Cardiac ventricle fibroblast (primary cell): Measurements from ENCODE around the gene TNFAIP8L2. TPM values are rescaled to one million over a fixed set of nuclear protein-coding genes. Genes with fewer than 3 reads are reported as not detected.

Experiments used
- total RNA-seq: library from RNA; depleted of rRNA; stranded (reverse); fragments of >200 nt; gene quantifications from 2 replicates; pipeline ENCODE4 v1.2.3, GENCODE V29; 2015

The TNFAIP8L2 gene
- total RNA-seq, result 0.19 TPM in 1 of 2 replicates, not detected in the other

DNA sequence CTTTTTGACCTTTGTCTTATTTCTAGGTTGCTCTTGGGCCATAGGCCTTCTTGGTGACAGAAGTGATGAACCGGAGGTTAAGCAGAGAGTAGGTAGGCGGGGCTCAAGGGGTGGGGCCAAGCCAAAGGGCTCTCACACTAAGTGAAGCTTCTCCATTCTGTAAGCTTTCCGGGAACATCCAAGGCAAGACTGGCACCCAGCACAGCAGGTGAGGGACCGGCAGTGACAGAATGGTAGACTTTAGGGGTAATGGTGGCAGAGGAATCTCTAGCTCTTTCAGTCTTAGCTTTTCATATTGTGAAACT lies at the start of gene TNFAIP8L2:
TNFAIP8L2 (plus strand) TSS at position 135 of the 305 bp plus-strand sequence. CDS start 2,049 bp downstream, outside the sequence.

DNA sequence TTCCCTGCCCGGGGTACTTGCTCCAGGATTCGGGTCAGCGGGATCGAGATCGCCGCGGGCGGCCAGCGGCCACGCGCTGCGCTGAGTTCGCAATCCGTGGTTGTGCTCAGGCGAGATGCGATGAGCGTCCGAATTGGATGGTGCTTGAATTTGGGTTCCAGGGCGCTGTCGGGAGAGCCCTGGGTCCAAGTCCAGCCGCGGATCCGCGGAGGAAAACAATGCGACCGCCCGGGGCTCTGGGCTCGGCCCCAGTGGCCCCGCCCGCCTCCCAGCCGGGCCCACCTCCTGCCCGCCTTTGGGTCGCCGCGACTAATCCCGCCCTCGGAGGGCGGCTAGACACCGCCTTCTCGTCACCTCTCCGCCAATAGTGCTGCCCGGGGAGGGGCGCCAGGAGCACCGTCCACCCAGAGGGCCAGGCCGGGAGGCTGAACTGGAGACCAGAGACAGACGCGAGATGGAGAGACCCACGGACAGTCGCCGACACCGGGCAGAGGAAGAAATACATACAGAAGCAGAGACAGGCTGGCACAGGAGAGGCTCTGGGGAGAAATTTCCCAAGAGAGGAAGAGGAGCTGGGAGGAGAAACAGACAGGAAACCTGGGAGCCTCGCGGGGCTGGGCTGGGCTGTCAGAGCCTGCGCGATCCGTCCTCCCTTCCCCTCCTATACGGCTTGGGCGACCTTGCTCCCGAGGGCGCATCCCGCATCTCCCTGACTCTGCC lies 9.9 kb upstream of the TNFAIP8L2 start, which contains the start of gene SEMA6C:
SEMA6C (minus strand) TSS at position 220 of the 720 bp plus-strand sequence. CDS start 4,010 bp downstream, outside the sequence.

GRCh38 chr1:151165738-151166504 lies 9.5 kb downstream of the TNFAIP8L2 start, which contains the start of the genes LYSMD1 and SCNM1:
TSS of gene LYSMD1 (minus strand) at chr1:151165902. CDS start at chr1:151165258, 644 bp downstream.
TSS of gene SCNM1 (plus strand) at chr1:151166144. CDS start at chr1:151166153, 9 bp downstream.

GRCh38 chr1:151175863-151176262 lies 19.4 kb downstream of the TNFAIP8L2 start, which contains the start of gene TMOD4:
TSS of gene TMOD4 (minus strand) at chr1:151175981. CDS start at chr1:151174875, 1,106 bp downstream.

DNA sequence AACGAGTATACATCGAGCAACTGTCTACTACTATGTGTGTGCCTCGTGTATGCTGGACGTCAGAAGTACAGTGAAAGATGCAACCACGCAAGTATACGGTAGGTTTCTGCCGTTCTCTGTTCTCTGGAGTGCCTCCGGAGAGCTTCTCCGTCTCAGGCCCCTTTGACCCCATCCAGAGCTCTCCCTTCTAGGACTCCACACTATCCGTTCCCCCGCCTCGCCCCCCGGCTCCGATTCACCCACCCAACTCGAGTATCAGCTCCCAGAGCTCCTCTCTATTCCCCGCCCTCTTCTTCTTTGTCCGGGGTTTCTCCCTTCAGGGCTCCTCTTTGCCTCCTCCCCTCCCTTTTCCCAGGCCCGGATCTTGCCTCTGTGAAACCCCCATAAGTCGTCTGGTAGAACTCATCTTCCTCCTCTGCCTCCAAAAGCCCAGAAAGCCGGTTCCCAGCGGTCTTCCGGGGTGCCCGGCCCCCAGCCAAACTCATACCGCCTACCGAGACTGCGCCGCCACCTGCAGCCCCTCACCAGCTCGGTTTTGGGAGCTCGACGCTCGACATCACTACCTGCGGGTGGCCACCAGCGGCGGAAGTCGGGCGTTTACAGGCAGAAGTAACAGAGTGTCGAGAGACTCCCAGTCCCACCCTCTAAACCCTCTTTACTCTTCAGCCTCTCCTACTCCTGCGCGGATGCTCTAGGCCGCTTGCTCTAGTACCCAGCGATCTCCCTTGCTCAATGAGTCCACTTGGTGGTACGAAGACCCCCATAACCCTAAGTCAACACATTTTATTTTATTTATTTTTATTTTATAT lies 33.4 kb downstream of the TNFAIP8L2 start, which contains the start of gene VPS72:
VPS72 (minus strand) TSS at position 561 of the 809 bp plus-strand sequence; CDS start at position 485, 76 bp downstream.

DNA sequence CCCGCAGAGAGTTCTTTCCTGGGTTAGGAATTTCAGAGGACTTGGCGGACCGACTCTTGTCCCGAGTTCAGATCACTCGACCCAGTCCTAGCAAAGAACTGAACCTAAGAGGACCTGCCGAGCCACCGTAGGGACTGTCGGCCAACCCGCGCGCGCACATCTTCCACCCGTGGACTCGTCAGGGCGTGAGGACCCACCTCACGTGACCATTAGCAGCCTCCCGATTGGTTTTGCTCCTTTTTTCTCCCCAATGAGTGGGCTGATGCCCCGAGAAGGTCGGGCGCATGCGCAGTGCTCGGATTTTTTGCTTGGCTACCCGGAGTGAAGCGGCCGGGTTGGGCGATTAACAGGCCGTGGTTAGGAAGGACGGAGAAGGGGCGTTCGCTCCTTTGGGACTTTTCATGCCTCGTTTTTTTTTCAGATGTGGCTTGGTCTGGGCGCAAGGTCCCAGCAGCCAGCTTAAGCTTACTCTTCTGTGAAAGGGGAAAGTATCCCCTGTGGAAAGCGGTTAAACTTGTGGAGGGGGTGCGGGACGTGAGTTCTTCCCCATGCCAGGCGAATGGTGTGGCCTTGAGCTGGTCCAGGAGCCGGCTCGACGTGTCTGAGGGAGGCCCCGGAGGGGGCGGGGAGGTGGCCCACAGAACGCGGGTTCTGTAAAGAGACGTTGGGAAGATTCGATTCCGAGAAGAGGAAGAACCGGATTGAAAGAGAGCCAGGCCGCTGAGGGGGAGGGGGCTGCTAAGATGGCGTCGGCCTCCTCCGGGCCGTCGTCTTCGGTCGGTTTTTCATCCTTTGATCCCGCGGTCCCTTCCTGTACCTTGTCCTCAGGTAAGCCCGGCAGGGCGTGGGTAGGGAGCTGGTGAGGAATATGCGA lies 42.0 kb downstream of the TNFAIP8L2 start, which contains the start of gene PIP5K1A:
PIP5K1A (plus strand) TSS at position 299 of the 874 bp plus-strand sequence; CDS start at position 744, 445 bp downstream.

Other genes starting within 250 kb of the TNFAIP8L2 start
- 18.0 and 18.8 TPM in 2 replicates for gene SETDB1, start 230.3 kb upstream of the TNFAIP8L2 start, total RNA-seq
- gene CERS2, start 181.8 kb upstream of the TNFAIP8L2 start, total RNA-seq, result 67.4 and 84.2 TPM in 2 replicates
- not detected in 2 replicates for gene ANXA9, start 174.4 kb upstream of the TNFAIP8L2 start, total RNA-seq
- gene MINDY1, start 149.7 kb upstream of the TNFAIP8L2 start, total RNA-seq, result 9.0 and 9.6 TPM in 2 replicates
- 10.6 and 11.8 TPM in 2 replicates for gene PRUNE1, start 148.2 kb upstream of the TNFAIP8L2 start, total RNA-seq
- gene BNIPL, start 120.1 kb upstream of the TNFAIP8L2 start, total RNA-seq, result 0.06 TPM in 1 of 2 replicates, not detected in the other
- 3.4 and 4.8 TPM in 2 replicates for gene C1orf56, start 108.9 kb upstream of the TNFAIP8L2 start, total RNA-seq
- gene CDC42SE1, start 97.0 kb upstream of the TNFAIP8L2 start, total RNA-seq, result 22.7 and 26.0 TPM in 2 replicates
- gene MLLT11, start 96.3 kb upstream of the TNFAIP8L2 start, total RNA-seq, result 0.93 and 0.94 TPM in 2 replicates
- gene GABPB2, start 85.9 kb upstream of the TNFAIP8L2 start, total RNA-seq, result 8.0 and 15.6 TPM in 2 replicates
- gene SEMA6C, start 10.0 kb upstream of the TNFAIP8L2 start, total RNA-seq, result 2.8 and 4.1 TPM in 2 replicates
- 6.7 and 11.6 TPM in 2 replicates for gene LYSMD1, start 9.3 kb downstream of the TNFAIP8L2 start, total RNA-seq
- gene SCNM1, start 9.5 kb downstream of the TNFAIP8L2 start, total RNA-seq, result 21.6 and 25.7 TPM in 2 replicates
- 1.1 TPM in 1 of 2 replicates, not detected in the other for gene TMOD4, start 19.3 kb downstream of the TNFAIP8L2 start, total RNA-seq
- gene VPS72, start 33.5 kb downstream of the TNFAIP8L2 start, total RNA-seq, result 16.0 and 21.8 TPM in 2 replicates
- gene PIP5K1A, start 41.9 kb downstream of the TNFAIP8L2 start, total RNA-seq, result 24.7 and 34.7 TPM in 2 replicates
- 91.2 and 94.7 TPM in 2 replicates for gene PSMD4, start 98.1 kb downstream of the TNFAIP8L2 start, total RNA-seq
- 15.2 and 19.9 TPM in 2 replicates for gene ZNF687, start 125.7 kb downstream of the TNFAIP8L2 start, total RNA-seq
- gene PI4KB, start 170.8 kb downstream of the TNFAIP8L2 start, total RNA-seq, result 47.9 and 66.8 TPM in 2 replicates
- 16.1 and 23.9 TPM in 2 replicates for gene RFX5, start 190.6 kb downstream of the TNFAIP8L2 start, total RNA-seq
- 102 and 106 TPM in 2 replicates for gene SELENBP1, start 216.1 kb downstream of the TNFAIP8L2 start, total RNA-seq
- 209 and 222 TPM in 2 replicates for gene PSMB4, start 242.9 kb downstream of the TNFAIP8L2 start, total RNA-seq